GM23338 (cell line): Measurements from ENCODE around the gene ATPAF1. TPM values are rescaled to one million over a fixed set of nuclear protein-coding genes. Genes with fewer than 3 reads are reported as not detected.

Source experiments
- ATAC-seq: fragments of 200-7000 bp; cut with Tn5 transposase; 3 replicates; pipeline ENCODE4 v1.9.1; 2020
- DNase-seq: peaks from one replicate; pipeline ENCODE4 v3.0.0-alpha.2; 2015; ENCODE audit warnings: low spot score
- H2AFZ ChIP-seq: fragments of 200-600 bp; sonication (generic); 2 replicates; pipeline ENCODE4 v1.8.0; 2016; ENCODE audit warnings: antibody characterized with exemption, mild to moderate bottlenecking, moderate library complexity
- H3F3A ChIP-seq: fragments of 200-600 bp; sonication (generic); replicated peaks from 2 replicates; pipeline ENCODE4 v1.8.0; 2017; ENCODE audit warnings: antibody characterized with exemption, mixed run types, low read depth
- H3K27ac ChIP-seq: fragments of 200-600 bp; sonication (generic); 2 replicates; pipeline ENCODE4 v1.6.1; 2016; ENCODE audit warnings: low read depth
- H3K27me3 ChIP-seq: fragments of 200-600 bp; sonication (generic); 2 replicates; pipeline ENCODE4 v1.8.0; 2016; ENCODE audit warnings: mild to moderate bottlenecking, mixed run types, moderate library complexity; ENCODE audit not compliant: insufficient read depth
- H3K36me3 ChIP-seq: fragments of 200-600 bp; sonication (generic); 2 replicates; pipeline ENCODE4 v1.8.0; 2016; ENCODE audit warnings: mild to moderate bottlenecking; ENCODE audit not compliant: insufficient read depth
- H3K4me1 ChIP-seq: fragments of 200-600 bp; sonication (generic); 2 replicates; pipeline ENCODE4 v1.8.0; 2016; ENCODE audit warnings: mild to moderate bottlenecking, moderate library complexity; ENCODE audit not compliant: insufficient read depth
- H3K4me2 ChIP-seq: fragments of 200-600 bp; sonication (generic); 2 replicates; pipeline ENCODE4 v1.7.1; 2017; ENCODE audit warnings: mixed run types
- H3K4me3 ChIP-seq: fragments of 200-600 bp; sonication (generic); 2 replicates; pipeline ENCODE4 v1.6.1; 2016; ENCODE audit warnings: mixed run types
- H3K79me2 ChIP-seq: fragments of 200-600 bp; sonication (generic); replicated peaks from 2 replicates; pipeline ENCODE4 v1.8.0; 2017; ENCODE audit warnings: mild to moderate bottlenecking; ENCODE audit not compliant: insufficient read depth
- H3K9me2 ChIP-seq: fragments of 200-600 bp; sonication (generic); 2 replicates; pipeline ENCODE4 v1.8.0; 2017; ENCODE audit not compliant: insufficient read depth
- H4K20me1 ChIP-seq: fragments of 200-600 bp; sonication (generic); replicated peaks from 2 replicates; pipeline ENCODE4 v1.8.0; 2017; ENCODE audit warnings: mild to moderate bottlenecking; ENCODE audit not compliant: insufficient read depth
- H3K27ac Mint-ChIP-seq: 2 replicates; pipeline ENCODE4 v1.8.0; 2020; ENCODE audit warnings: inconsistent platforms, mild to moderate bottlenecking, moderate library complexity, mixed read lengths
- H3K27me3 Mint-ChIP-seq: 3 replicates; pipeline ENCODE4 v1.8.0; 2022; ENCODE audit warnings: low read depth, mild to moderate bottlenecking, moderate library complexity, mixed read lengths, inconsistent platforms; ENCODE audit not compliant: insufficient read depth, poor library complexity
- H3K36me3 Mint-ChIP-seq: 3 replicates; pipeline ENCODE4 v1.8.0; 2021; ENCODE audit warnings: low read depth, mild to moderate bottlenecking, inconsistent platforms, moderate library complexity, mixed read lengths
- H3K4me1 Mint-ChIP-seq: 3 replicates; pipeline ENCODE4 v1.8.0; 2020; ENCODE audit warnings: mild to moderate bottlenecking, inconsistent platforms, mixed read lengths
- H3K4me3 Mint-ChIP-seq: 3 replicates; pipeline ENCODE4 v1.8.0; 2021; ENCODE audit warnings: moderate library complexity, mild to moderate bottlenecking, inconsistent platforms, mixed read lengths
- H3K9me3 Mint-ChIP-seq: 3 replicates; pipeline ENCODE4 v1.8.0; 2020; ENCODE audit warnings: moderate library complexity, mild to moderate bottlenecking, inconsistent platforms, mixed read lengths
- CREB1 ChIP-seq: fragments of 250-450 bp; sonication (Bioruptor Pico); IDR thresholded peaks from 2 replicates; pipeline ENCODE4 v1.5.0; 2020; ENCODE audit warnings: low read depth, mild to moderate bottlenecking, moderate library complexity
- CTCF ChIP-seq, 2 experiments: fragments of 200-600 bp in 1 of 2; sonication (generic) in 1 of 2; conservative IDR thresholded peaks; 2 replicates each; pipeline versions ENCODE4 v1.5.1 to v1.6.1; 2016 to 2017; ENCODE audit warnings: antibody characterized with exemption in 2 of 2, low read depth in 2 of 2, mild to moderate bottlenecking in 2 of 2, moderate library complexity in 1 of 2
- EZH2phosphoT487 ChIP-seq: fragments of 200-600 bp; sonication (generic); IDR thresholded peaks from one replicate; pipeline ENCODE4 v1.8.1; 2018; ENCODE audit warnings: antibody characterized with exemption; ENCODE audit not compliant: unreplicated experiment
- NANOG ChIP-seq: IDR thresholded peaks from 2 replicates; pipeline ENCODE4 v1.6.1; 2016; ENCODE audit warnings: antibody characterized with exemption, borderline replicate concordance
- POLR2AphosphoS5 ChIP-seq: IDR thresholded peaks from 2 replicates; pipeline ENCODE4 v1.6.1; 2016; ENCODE audit warnings: antibody characterized with exemption, low read depth
- STAT1 ChIP-seq: IDR thresholded peaks from one replicate; pipeline ENCODE4 v1.6.1; 2016; ENCODE audit warnings: antibody characterized with exemption; ENCODE audit not compliant: unreplicated experiment
- ZNF114 ChIP-seq: fragments of 250-450 bp; sonication (Bioruptor Pico); IDR thresholded peaks from 2 replicates; pipeline ENCODE4 v1.5.0; 2020; ENCODE audit warnings: mild to moderate bottlenecking, moderate library complexity
- polyA plus RNA-seq: library from polyadenylated mRNA; unstranded; fragments of >200 nt; fragmentation: Nextera tagmentation; extraction: Ambion mirVana; gene quantifications from 2 replicates; pipeline ENCODE4 v1.2.1, GENCODE V29; 2016
- total RNA-seq: library from RNA; depleted of rRNA; stranded (reverse); fragments of >200 nt; shearing (Covaris generic); gene quantifications from 2 replicates; pipeline ENCODE4 v1.2.3, GENCODE V29; 2014
- TF ChIP-seq, protein P1 (sequence below): fragments of 250-450 bp; sonication (Bioruptor Pico); IDR thresholded peaks from 2 replicates; pipeline ENCODE4 v1.5.0; 2020; ENCODE audit warnings: mild to moderate bottlenecking, moderate library complexity
- TF ChIP-seq, protein P2 (sequence below): IDR thresholded peaks from one replicate; pipeline ENCODE4 v1.6.1; 2018; ENCODE audit warnings: antibody characterized with exemption; ENCODE audit not compliant: unreplicated experiment

The ATPAF1 gene
- total and polyA plus RNA-seq, 2 experiments from 2014 or later, result 41.2 to 67.6 TPM

DNA sequence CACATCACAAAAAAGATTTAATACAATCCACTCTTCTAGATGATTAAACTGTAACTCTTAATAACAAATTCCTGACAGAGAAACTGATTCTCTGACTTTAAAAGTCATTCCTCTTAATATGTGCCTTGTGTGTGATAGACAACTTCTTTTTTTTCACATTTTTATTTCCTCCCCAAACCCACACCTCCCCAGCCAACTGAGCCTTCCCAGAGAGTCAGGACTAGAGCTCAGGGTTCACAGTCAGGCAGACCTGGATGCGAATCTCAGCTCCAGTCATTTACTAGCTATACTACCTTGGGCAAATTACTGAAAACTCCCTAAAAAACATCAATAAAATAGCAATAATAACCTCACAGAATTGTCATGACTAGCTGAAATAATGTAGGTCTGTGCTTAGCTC lies 14.2 kb downstream of the ATPAF1 start (continued):
- TF ChIP-seq, protein P1, sequence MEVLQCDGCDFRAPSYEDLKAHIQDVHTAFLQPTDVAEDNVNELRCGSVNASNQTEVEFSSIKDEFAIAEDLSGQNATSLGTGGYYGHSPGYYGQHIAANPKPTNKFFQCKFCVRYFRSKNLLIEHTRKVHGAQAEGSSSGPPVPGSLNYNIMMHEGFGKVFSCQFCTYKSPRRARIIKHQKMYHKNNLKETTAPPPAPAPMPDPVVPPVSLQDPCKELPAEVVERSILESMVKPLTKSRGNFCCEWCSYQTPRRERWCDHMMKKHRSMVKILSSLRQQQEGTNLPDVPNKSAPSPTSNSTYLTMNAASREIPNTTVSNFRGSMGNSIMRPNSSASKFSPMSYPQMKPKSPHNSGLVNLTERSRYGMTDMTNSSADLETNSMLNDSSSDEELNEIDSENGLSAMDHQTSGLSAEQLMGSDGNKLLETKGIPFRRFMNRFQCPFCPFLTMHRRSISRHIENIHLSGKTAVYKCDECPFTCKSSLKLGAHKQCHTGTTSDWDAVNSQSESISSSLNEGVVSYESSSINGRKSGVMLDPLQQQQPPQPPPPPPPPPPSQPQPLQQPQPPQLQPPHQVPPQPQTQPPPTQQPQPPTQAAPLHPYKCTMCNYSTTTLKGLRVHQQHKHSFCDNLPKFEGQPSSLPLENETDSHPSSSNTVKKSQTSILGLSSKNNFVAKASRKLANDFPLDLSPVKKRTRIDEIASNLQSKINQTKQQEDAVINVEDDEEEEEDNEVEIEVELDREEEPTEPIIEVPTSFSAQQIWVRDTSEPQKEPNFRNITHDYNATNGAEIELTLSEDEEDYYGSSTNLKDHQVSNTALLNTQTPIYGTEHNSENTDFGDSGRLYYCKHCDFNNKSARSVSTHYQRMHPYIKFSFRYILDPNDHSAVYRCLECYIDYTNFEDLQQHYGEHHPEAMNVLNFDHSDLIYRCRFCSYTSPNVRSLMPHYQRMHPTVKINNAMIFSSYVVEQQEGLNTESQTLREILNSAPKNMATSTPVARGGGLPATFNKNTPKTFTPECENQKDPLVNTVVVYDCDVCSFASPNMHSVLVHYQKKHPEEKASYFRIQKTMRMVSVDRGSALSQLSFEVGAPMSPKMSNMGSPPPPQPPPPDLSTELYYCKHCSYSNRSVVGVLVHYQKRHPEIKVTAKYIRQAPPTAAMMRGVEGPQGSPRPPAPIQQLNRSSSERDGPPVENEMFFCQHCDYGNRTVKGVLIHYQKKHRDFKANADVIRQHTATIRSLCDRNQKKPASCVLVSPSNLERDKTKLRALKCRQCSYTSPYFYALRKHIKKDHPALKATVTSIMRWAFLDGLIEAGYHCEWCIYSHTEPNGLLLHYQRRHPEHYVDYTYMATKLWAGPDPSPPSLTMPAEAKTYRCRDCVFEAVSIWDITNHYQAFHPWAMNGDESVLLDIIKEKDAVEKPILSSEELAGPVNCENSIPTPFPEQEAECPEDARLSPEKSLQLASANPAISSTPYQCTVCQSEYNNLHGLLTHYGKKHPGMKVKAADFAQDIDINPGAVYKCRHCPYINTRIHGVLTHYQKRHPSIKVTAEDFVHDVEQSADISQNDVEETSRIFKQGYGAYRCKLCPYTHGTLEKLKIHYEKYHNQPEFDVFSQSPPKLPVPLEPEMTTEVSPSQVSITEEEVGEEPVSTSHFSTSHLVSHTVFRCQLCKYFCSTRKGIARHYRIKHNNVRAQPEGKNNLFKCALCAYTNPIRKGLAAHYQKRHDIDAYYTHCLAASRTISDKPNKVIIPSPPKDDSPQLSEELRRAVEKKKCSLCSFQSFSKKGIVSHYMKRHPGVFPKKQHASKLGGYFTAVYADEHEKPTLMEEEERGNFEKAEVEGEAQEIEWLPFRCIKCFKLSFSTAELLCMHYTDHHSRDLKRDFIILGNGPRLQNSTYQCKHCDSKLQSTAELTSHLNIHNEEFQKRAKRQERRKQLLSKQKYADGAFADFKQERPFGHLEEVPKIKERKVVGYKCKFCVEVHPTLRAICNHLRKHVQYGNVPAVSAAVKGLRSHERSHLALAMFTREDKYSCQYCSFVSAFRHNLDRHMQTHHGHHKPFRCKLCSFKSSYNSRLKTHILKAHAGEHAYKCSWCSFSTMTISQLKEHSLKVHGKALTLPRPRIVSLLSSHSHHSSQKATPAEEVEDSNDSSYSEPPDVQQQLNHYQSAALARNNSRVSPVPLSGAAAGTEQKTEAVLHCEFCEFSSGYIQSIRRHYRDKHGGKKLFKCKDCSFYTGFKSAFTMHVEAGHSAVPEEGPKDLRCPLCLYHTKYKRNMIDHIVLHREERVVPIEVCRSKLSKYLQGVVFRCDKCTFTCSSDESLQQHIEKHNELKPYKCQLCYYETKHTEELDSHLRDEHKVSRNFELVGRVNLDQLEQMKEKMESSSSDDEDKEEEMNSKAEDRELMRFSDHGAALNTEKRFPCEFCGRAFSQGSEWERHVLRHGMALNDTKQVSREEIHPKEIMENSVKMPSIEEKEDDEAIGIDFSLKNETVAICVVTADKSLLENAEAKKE (CRISPR knock-in tag), result no peak

DNA sequence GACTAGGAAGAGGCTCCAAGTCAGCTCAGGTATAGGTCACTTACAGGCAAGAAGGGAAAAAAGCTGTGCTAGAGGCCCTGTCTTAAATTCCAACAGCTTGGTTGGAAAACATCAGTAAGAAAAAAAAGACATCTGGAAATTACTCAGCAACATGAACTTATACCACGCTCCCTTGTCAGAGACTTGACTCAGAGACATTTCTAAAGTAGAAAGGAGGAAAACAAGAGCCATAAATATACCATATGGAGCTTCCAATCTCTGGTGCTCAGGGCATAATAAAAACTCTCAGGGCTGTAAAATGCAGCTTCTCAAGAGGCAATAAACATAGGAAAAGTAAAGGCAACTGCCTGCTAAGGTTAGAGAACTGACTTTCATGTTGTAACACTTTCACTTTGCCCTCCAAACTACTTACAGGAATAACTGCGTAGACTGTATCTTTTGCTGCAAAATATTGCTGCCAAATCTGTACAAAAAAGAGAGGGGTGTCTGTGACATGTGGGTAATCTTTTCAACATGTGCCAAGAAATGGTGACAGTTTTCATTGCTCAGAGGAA lies 14.7 kb downstream of the ATPAF1 start:
- ATAC-seq, result no peak
- H3K4me2 ChIP-seq, result no peak overlapping the region
- Mint-ChIP-seq H3K4me3 (no peak overlapping the region), H3K9me3 (peaks cover 15% of the 10 kb centered on the region; the same call in 2 of the 3 replicates), H3K27me3 (no peaks in the 10 kb centered on the region), H3K27ac (no peak overlapping the region), H3K36me3 (peaks cover 65% of the 10 kb centered on the region), H3K4me1 (no peaks in the 10 kb centered on the region)
- no peaks in the 10 kb centered on the region for H3K27me3 ChIP-seq
- no peak overlapping the region for H3K4me3 ChIP-seq
- H3K79me2 ChIP-seq, result no peaks in the 10 kb centered on the region
- 0 out of 2 replicates have a peak, but pooled peaks cover 6% of the 10 kb centered on the region for H4K20me1 ChIP-seq
- DNase-seq, result no peak
- H2AFZ ChIP-seq, result no peak overlapping the region
- 0 out of 2 replicates have a peak overlapping the region, but pooled peaks have one; percentile 42 for H3K27ac ChIP-seq
- H3K4me1 ChIP-seq, result no peaks in the 10 kb centered on the region
- H3F3A ChIP-seq, result no peaks in the 10 kb centered on the region
- no peaks in the 10 kb centered on the region for H3K9me2 ChIP-seq
- H3K36me3 ChIP-seq, result peaks cover 26% of the 10 kb centered on the region
- TF ChIP-seq STAT1, result no peak
- no peak for TF ChIP-seq EZH2phosphoT487
- no peak for TF ChIP-seq CREB1 (CRISPR knock-in tag)
- TF ChIP-seq ZNF114 (CRISPR knock-in tag), result no peak
- TF ChIP-seq POLR2AphosphoS5, result no peak
- TF ChIP-seq, protein P2, sequence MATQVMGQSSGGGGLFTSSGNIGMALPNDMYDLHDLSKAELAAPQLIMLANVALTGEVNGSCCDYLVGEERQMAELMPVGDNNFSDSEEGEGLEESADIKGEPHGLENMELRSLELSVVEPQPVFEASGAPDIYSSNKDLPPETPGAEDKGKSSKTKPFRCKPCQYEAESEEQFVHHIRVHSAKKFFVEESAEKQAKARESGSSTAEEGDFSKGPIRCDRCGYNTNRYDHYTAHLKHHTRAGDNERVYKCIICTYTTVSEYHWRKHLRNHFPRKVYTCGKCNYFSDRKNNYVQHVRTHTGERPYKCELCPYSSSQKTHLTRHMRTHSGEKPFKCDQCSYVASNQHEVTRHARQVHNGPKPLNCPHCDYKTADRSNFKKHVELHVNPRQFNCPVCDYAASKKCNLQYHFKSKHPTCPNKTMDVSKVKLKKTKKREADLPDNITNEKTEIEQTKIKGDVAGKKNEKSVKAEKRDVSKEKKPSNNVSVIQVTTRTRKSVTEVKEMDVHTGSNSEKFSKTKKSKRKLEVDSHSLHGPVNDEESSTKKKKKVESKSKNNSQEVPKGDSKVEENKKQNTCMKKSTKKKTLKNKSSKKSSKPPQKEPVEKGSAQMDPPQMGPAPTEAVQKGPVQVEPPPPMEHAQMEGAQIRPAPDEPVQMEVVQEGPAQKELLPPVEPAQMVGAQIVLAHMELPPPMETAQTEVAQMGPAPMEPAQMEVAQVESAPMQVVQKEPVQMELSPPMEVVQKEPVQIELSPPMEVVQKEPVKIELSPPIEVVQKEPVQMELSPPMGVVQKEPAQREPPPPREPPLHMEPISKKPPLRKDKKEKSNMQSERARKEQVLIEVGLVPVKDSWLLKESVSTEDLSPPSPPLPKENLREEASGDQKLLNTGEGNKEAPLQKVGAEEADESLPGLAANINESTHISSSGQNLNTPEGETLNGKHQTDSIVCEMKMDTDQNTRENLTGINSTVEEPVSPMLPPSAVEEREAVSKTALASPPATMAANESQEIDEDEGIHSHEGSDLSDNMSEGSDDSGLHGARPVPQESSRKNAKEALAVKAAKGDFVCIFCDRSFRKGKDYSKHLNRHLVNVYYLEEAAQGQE, result no peak
- TF ChIP-seq NANOG, result no peak
- TF ChIP-seq CTCF (conservative IDR thresholded peaks at IDR 0.05; ENCODE audit: low read depth in 2 of 2), result no peak
